Measurements from ENCODE around the gene SLC30A1. TPM values are rescaled to one million over a fixed set of nuclear protein-coding genes. Genes with fewer than 3 reads are reported as not detected.

SLC30A1 gene
- total RNA-seq, 1 experiment from 2014 or later: 21.3 TPM

Other genes starting within 250 kb of the SLC30A1 start
- 0.28 and 0.51 TPM in 2 replicates for gene RD3, start 87.0 kb downstream of the SLC30A1 start, total RNA-seq (2014; rRNA removed; shearing (Covaris generic))
- 59.4 and 63.3 TPM in 2 replicates for gene NEK2, start 96.5 kb upstream of the SLC30A1 start, total RNA-seq (2014; rRNA removed; shearing (Covaris generic))

Measured in SJCRH30 (cell line).